Measurements from ENCODE around the gene A2ML1. TPM values are rescaled to one million over a fixed set of nuclear protein-coding genes. Genes with fewer than 3 reads are reported as not detected.

The A2ML1 gene
- total and polyA plus RNA-seq, 2 donors (not counting 3 experiments of a cell fraction or from before 2014, with no cell fraction given), result not detected

GRCh38 chr12:8912914-8913313 is 90.5 kb downstream of the A2ML1 start:
- Histone ChIP-seq H3K4me2 (ENCODE audit: insufficient read depth, low read length) (no peak overlapping the region), H3K79me2 (ENCODE audit: control insufficient read depth, insufficient read depth, low read length) (no peaks in the 10 kb centered on the region), H3K4me3 (replicated peaks in 1 of 3; ENCODE audit: insufficient read depth in 1 of 3, low read depth in 1 of 3, low read length in 3 of 3) (no peak overlapping the region), H3K36me3 (ENCODE audit: control insufficient read depth in 2 of 2, extremely low read depth in 1 of 2, insufficient read depth in 2 of 2, low read length in 2 of 2) (no peaks in the 10 kb centered on the region), H3K4me1 (ENCODE audit: control insufficient read depth, extremely low read depth, insufficient read depth, low read length) (peaks cover 18% of the 10 kb centered on the region), H3K9me1 (replicated peaks; ENCODE audit: control insufficient read depth, extremely low read depth, insufficient read depth, low read length) (no peaks in the 10 kb centered on the region), H4K20me1 (replicated peaks; ENCODE audit: control insufficient read depth, extremely low read depth, insufficient read depth, low read length) (no peaks in the 10 kb centered on the region), H2AFZ (ENCODE audit: low read depth, low read length) (peak overlapping the region; percentile 39), H3K9me3 (replicated peaks; ENCODE audit: control insufficient read depth, insufficient read depth, low read length) (no peaks in the 10 kb centered on the region), H3K9ac (replicated peaks; ENCODE audit: extremely low read depth, insufficient read depth, low read length) (no peak overlapping the region), H3K27me3 (ENCODE audit: control insufficient read depth in 2 of 2, insufficient read depth in 2 of 2, low read length in 2 of 2) (no peaks in the 10 kb centered on the region), H3K27ac (ENCODE audit: insufficient read depth, low read depth, low read length) (no peak overlapping the region)
- intact Hi-C loops (cut with micrococcal nuclease) (no loop called here), dilution Hi-C loops (cut with MboI; ENCODE audit: extremely low pct_ligation_motif_present, low sequenced_read_pairs) (no loop called here)
- BruUV-seq (replicated peaks), result no TSS peak
- POLR2A ChIA-PET, result no interaction called here
- TF ChIP-seq GATA2 (IDR thresholded peaks at IDR 0.05; ENCODE audit: insufficient read depth, insufficient read length, low read depth, low read length) (no peak), POLR2A (IDR thresholded peaks at IDR 0.05; ENCODE audit: low read depth, low read length) (no peak), POLR2AphosphoS5 (IDR thresholded peaks at IDR 0.05; ENCODE audit: insufficient read depth, low read depth, low read length) (no peak), CTCF (IDR thresholded peaks at IDR 0.05; ENCODE audit: extremely low read depth in 1 of 2, insufficient read depth in 1 of 2, low read depth in 1 of 2, low read length in 2 of 2) (no peak), JUN (IDR thresholded peaks at IDR 0.05; ENCODE audit: borderline replicate concordance, insufficient read depth, insufficient read length, low read depth) (no peak), FOS (IDR thresholded peaks at IDR 0.05; ENCODE audit: borderline replicate concordance, insufficient read depth, low read length) (no peak), MYC (IDR thresholded peaks at IDR 0.05; ENCODE audit: low read depth, low read length) (no peak), EZH2 (IDR thresholded peaks at IDR 0.05; ENCODE audit: borderline replicate concordance, low read depth, low read length, severe bottlenecking) (no peak), MAX (IDR thresholded peaks at IDR 0.05; ENCODE audit: insufficient read depth, insufficient read length) (no peak)
- CTCF ChIA-PET, result interaction anchor here (0.7 to 4.9 kb wide), 3 partner anchors 36 to 369 kb away, joined by 3 to 24 read pairs (median 11); partner anchors contain the start of gene M6PR
- DNase-seq (ENCODE audit: low read depth, low spot score) (no peak), FAIRE-seq (no peak)

Measured in endothelial cell of umbilical vein (primary cell).